H9 (cell line): Measurements from ENCODE around the gene IVNS1ABP. TPM values are rescaled to one million over a fixed set of nuclear protein-coding genes. Genes with fewer than 3 reads are reported as not detected.

Experiments
- DNase-seq: peaks from one replicate; pipeline ENCODE4 v3.0.0-alpha.2; 2017
- H2AFZ ChIP-seq: one replicate; pipeline ENCODE4 v1.6.1; 2013; ENCODE audit warnings: mild to moderate bottlenecking, low read length, control low read depth, moderate library complexity
- H2AK5ac ChIP-seq: 2 replicates; pipeline ENCODE4 v1.6.1; 2013; ENCODE audit warnings: low read length, control low read depth, mixed read lengths; ENCODE audit not compliant: insufficient read length
- H2BK120ac ChIP-seq: one replicate; pipeline ENCODE4 v1.6.1; 2013; ENCODE audit warnings: low read depth, mild to moderate bottlenecking, low read length, control low read depth, inconsistent platforms; ENCODE audit not compliant: poor library complexity, severe bottlenecking
- H2BK12ac ChIP-seq: 2 replicates; pipeline ENCODE4 v1.6.1; 2013; ENCODE audit warnings: low read length, control low read depth, mixed read lengths, low read depth; ENCODE audit not compliant: insufficient read length
- H2BK15ac ChIP-seq: 2 replicates; pipeline ENCODE4 v1.6.1; 2013; ENCODE audit warnings: low read depth, low read length, control low read depth
- H2BK20ac ChIP-seq: one replicate; pipeline ENCODE4 v1.6.1; 2013; ENCODE audit warnings: low read depth, mild to moderate bottlenecking, low read length, control low read depth, inconsistent platforms; ENCODE audit not compliant: poor library complexity, severe bottlenecking
- H2BK5ac ChIP-seq: 2 replicates; pipeline ENCODE4 v1.6.1; 2013; ENCODE audit warnings: low read length, control low read depth, mixed read lengths; ENCODE audit not compliant: insufficient read length
- H3K14ac ChIP-seq: 2 replicates; pipeline ENCODE4 v1.6.1; 2013; ENCODE audit warnings: low read length, control low read depth; ENCODE audit not compliant: insufficient read depth
- H3K18ac ChIP-seq: 2 replicates; pipeline ENCODE4 v1.6.1; 2013; ENCODE audit warnings: low read depth, mild to moderate bottlenecking, mixed read lengths, low read length, control low read depth; ENCODE audit not compliant: insufficient read length
- H3K23ac ChIP-seq: 2 replicates; pipeline ENCODE4 v1.6.1; 2013; ENCODE audit warnings: low read length, control low read depth, mixed read lengths, low read depth; ENCODE audit not compliant: insufficient read length
- H3K23me2 ChIP-seq: 2 replicates; pipeline ENCODE4 v1.6.1; 2013; ENCODE audit warnings: low read depth, mild to moderate bottlenecking, mixed read lengths, low read length, control low read depth; ENCODE audit not compliant: insufficient read length, poor library complexity, severe bottlenecking
- H3K27ac ChIP-seq: 2 replicates; pipeline ENCODE4 v1.5.1; 2013; ENCODE audit warnings: low read length, control low read depth, mixed read lengths, low read depth; ENCODE audit not compliant: insufficient read length
- H3K27me3 ChIP-seq: 2 replicates; pipeline ENCODE4 v1.6.1; 2013; ENCODE audit warnings: low read length, control low read depth, inconsistent platforms; ENCODE audit not compliant: insufficient read depth
- H3K4ac ChIP-seq: 2 replicates; pipeline ENCODE4 v1.6.1; 2013; ENCODE audit warnings: low read depth, mild to moderate bottlenecking, control low read depth, inconsistent platforms, low read length, moderate library complexity
- H3K4me1 ChIP-seq: 2 replicates; pipeline ENCODE4 v1.6.1; 2013; ENCODE audit warnings: low read length, control low read depth, inconsistent platforms; ENCODE audit not compliant: insufficient read depth
- H3K4me2 ChIP-seq: 2 replicates; pipeline ENCODE4 v1.6.1; 2013; ENCODE audit warnings: low read length, control low read depth, mixed read lengths; ENCODE audit not compliant: insufficient read length, insufficient read depth
- H3K56ac ChIP-seq: 2 replicates; pipeline ENCODE4 v1.6.1; 2013; ENCODE audit warnings: low read depth, mild to moderate bottlenecking, mixed read lengths, low read length, control low read depth; ENCODE audit not compliant: insufficient read length
- H3K79me1 ChIP-seq: 2 replicates; pipeline ENCODE4 v1.6.1; 2013; ENCODE audit warnings: low read depth, mild to moderate bottlenecking, moderate library complexity, low read length, control low read depth, inconsistent platforms; ENCODE audit not compliant: insufficient read depth, poor library complexity, severe bottlenecking
- H3K79me2 ChIP-seq: 2 replicates; pipeline ENCODE4 v1.6.1; 2013; ENCODE audit warnings: low read length, control low read depth, inconsistent platforms; ENCODE audit not compliant: insufficient read depth
- H3K9ac ChIP-seq: 2 replicates; pipeline ENCODE4 v1.6.1; 2013; ENCODE audit warnings: low read length, control low read depth, mixed read lengths; ENCODE audit not compliant: insufficient read length; ENCODE audit errors: extremely low read depth
- H3K9me3 ChIP-seq: one replicate; pipeline ENCODE4 v1.6.1; 2013; ENCODE audit warnings: low read depth, low read length, inconsistent platforms; ENCODE audit not compliant: control insufficient read depth
- H3T11ph ChIP-seq: one replicate; pipeline ENCODE4 v1.6.1; 2013; ENCODE audit warnings: mild to moderate bottlenecking, low read length, control low read depth, inconsistent platforms
- H4K20me1 ChIP-seq: one replicate; pipeline ENCODE4 v1.6.1; 2013; ENCODE audit not compliant: control insufficient read depth, insufficient read length, insufficient read depth
- H4K5ac ChIP-seq: 2 replicates; pipeline ENCODE4 v1.6.1; 2013; ENCODE audit warnings: low read depth, mild to moderate bottlenecking, mixed read lengths, low read length, control low read depth; ENCODE audit not compliant: insufficient read length
- H4K8ac ChIP-seq: replicated peaks from 2 replicates; pipeline ENCODE4 v1.6.1; 2013; ENCODE audit warnings: low read length, control low read depth, mixed read lengths, low read depth; ENCODE audit not compliant: insufficient read length
- H4K91ac ChIP-seq: 2 replicates; pipeline ENCODE4 v1.6.1; 2013; ENCODE audit warnings: low read depth, mild to moderate bottlenecking, moderate library complexity, mixed read lengths, low read length, control low read depth; ENCODE audit not compliant: insufficient read length
- H3K27ac Mint-ChIP-seq, 3 experiments: 2 replicates in 2 of 3; 3 replicates in 1 of 3; pipeline ENCODE4 v1.8.0; 2020 to 2021; ENCODE audit warnings: mixed read lengths in 3 of 3, mild to moderate bottlenecking in 1 of 3, moderate library complexity in 1 of 3
- H3K27me3 Mint-ChIP-seq: 2 replicates; pipeline ENCODE4 v1.8.0; 2021; ENCODE audit warnings: low read depth, mild to moderate bottlenecking, moderate library complexity, mixed read lengths
- H3K36me3 Mint-ChIP-seq, 3 experiments: 2 replicates in 2 of 3; 3 replicates in 1 of 3; pipeline ENCODE4 v1.8.0; 2020 to 2021; ENCODE audit warnings: low read depth in 3 of 3, mixed read lengths in 3 of 3; ENCODE audit not compliant: insufficient read depth in 1 of 3
- H3K4me1 Mint-ChIP-seq, 2 experiments: 2 replicates each; pipeline ENCODE4 v1.8.0; 2020; ENCODE audit warnings: mixed read lengths in 2 of 2
- H3K4me3 Mint-ChIP-seq, 2 experiments: 2 replicates in 1 of 2; 3 replicates in 1 of 2; pipeline ENCODE4 v1.8.0; 2020 to 2021; ENCODE audit warnings: mild to moderate bottlenecking in 2 of 2, mixed read lengths in 2 of 2, moderate library complexity in 1 of 2
- H3K9me3 Mint-ChIP-seq, 2 experiments: 2 replicates in 1 of 2; 3 replicates in 1 of 2; pipeline ENCODE4 v1.8.0; 2020; ENCODE audit warnings: mild to moderate bottlenecking in 2 of 2, mixed read lengths in 2 of 2, moderate library complexity in 1 of 2
- WGBS: extraction: QIAGEN DNeasy Blood & Tissue Kit; methylation state at CpG from one replicate; pipeline ENCODE4 v1.1.7; 2013; ENCODE audit warnings: missing lambda C conversion rate, low lambda C conversion rate, mixed read lengths; ENCODE audit not compliant: insufficient read length; ENCODE audit errors: extremely low coverage; 5-methylcytosine and 5-hydroxymethylcytosine counted together
- total RNA-seq: library from RNA; stranded (reverse); gene quantifications from 2 replicates; pipeline ENCODE4 v1.2.1, GENCODE V29; 2021
- TF ChIP-seq, protein P1 (sequence below): fragments of 200-600 bp; sonication (generic); conservative IDR thresholded peaks from 3 replicates; pipeline ENCODE4 v1.8.0; 2021; ENCODE audit warnings: antibody characterized with exemption, mild to moderate bottlenecking

The IVNS1ABP gene
- total RNA-seq, 1 experiment from 2014 or later, result 110 TPM

DNA sequence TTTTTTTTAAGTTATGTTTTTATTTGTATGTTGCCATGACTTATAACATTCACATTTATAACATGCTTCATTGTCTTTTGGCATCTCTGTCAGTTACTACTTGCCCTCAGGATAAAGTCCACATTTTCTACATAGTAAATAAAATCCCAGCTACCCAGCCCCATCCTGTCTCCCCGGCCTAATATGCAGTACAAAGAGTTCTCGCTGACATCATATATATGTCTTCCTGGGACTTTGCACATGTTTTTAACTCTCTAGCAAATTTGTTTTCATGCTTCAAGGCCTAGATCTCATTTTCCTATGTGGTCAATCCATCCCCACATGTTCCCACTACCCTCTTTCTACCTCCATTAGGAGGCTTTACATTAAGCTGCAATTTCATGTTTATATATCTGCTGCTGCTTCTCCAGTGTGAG, 33.0 kb upstream of the IVNS1ABP start:
- no peak overlapping the region for H3K4ac ChIP-seq
- no peak overlapping the region for H3K9ac ChIP-seq
- H2BK20ac ChIP-seq, result no peak overlapping the region
- H2AK5ac ChIP-seq, result no peak overlapping the region
- no peak overlapping the region for H3K4me3 Mint-ChIP-seq
- no peak overlapping the region for H2BK120ac ChIP-seq
- no peak overlapping the region for H2BK12ac ChIP-seq
- WGBS, result no CpG with 5 or more reads among the region's 2 CpGs
- H3K27me3 Mint-ChIP-seq, result no peaks in the 10 kb centered on the region
- no peak overlapping the region for H3K14ac ChIP-seq
- H4K91ac ChIP-seq, result no peak overlapping the region
- H3K23me2 ChIP-seq, result no peaks in the 10 kb centered on the region
- DNase-seq, result no peak
- TF ChIP-seq, protein P1, sequence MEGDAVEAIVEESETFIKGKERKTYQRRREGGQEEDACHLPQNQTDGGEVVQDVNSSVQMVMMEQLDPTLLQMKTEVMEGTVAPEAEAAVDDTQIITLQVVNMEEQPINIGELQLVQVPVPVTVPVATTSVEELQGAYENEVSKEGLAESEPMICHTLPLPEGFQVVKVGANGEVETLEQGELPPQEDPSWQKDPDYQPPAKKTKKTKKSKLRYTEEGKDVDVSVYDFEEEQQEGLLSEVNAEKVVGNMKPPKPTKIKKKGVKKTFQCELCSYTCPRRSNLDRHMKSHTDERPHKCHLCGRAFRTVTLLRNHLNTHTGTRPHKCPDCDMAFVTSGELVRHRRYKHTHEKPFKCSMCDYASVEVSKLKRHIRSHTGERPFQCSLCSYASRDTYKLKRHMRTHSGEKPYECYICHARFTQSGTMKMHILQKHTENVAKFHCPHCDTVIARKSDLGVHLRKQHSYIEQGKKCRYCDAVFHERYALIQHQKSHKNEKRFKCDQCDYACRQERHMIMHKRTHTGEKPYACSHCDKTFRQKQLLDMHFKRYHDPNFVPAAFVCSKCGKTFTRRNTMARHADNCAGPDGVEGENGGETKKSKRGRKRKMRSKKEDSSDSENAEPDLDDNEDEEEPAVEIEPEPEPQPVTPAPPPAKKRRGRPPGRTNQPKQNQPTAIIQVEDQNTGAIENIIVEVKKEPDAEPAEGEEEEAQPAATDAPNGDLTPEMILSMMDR, result no peak
- no peak overlapping the region for H3K18ac ChIP-seq
- no peak overlapping the region for H4K5ac ChIP-seq
- no peak overlapping the region for H3K56ac ChIP-seq
- H3K9me3 ChIP-seq, result no peaks in the 10 kb centered on the region
- H3K27ac ChIP-seq, result no peak overlapping the region
- H3K9me3 Mint-ChIP-seq, result no peaks in the 10 kb centered on the region
- no peak overlapping the region for H3K23ac ChIP-seq
- H3K79me2 ChIP-seq, result no peaks in the 10 kb centered on the region
- H3K79me1 ChIP-seq, result no peaks in the 10 kb centered on the region
- H4K8ac ChIP-seq, result no peak overlapping the region
- H3K36me3 Mint-ChIP-seq, result no peaks in the 10 kb centered on the region
- H2AFZ ChIP-seq, result no peak overlapping the region
- H3K27me3 ChIP-seq, result no peaks in the 10 kb centered on the region
- H3T11ph ChIP-seq, result no peak overlapping the region
- H3K4me1 Mint-ChIP-seq, result peaks cover 2 to 4% of the 10 kb centered on the region in 2 experiments
- no peak overlapping the region for H3K4me2 ChIP-seq
- no peak overlapping the region for H3K27ac Mint-ChIP-seq
- H2BK5ac ChIP-seq, result no peak overlapping the region
- H2BK15ac ChIP-seq, result no peak overlapping the region
- H4K20me1 ChIP-seq, result no peaks in the 10 kb centered on the region
- no peaks in the 10 kb centered on the region for H3K4me1 ChIP-seq
